NCI-H2107 treated with DMSO at 0.1 percent for 48 hours (cell line): ENCODE data around the gene ANKRD44.
A peak's percentile ranks its signal among the peaks of the same experiment; 100 is the strongest.
"Not testable (repeated sequence)": the region's sequence is repeated elsewhere in the genome, so short reads cannot be mapped to it uniquely, and the experiment has no call there.

Experiments
- DNase-seq: peaks from one replicate; lab custom pipeline; 2025; ENCODE audit not compliant: unreplicated experiment; lab: John Stamatoyannopoulos, UW

ANKRD44 gene

DNA sequence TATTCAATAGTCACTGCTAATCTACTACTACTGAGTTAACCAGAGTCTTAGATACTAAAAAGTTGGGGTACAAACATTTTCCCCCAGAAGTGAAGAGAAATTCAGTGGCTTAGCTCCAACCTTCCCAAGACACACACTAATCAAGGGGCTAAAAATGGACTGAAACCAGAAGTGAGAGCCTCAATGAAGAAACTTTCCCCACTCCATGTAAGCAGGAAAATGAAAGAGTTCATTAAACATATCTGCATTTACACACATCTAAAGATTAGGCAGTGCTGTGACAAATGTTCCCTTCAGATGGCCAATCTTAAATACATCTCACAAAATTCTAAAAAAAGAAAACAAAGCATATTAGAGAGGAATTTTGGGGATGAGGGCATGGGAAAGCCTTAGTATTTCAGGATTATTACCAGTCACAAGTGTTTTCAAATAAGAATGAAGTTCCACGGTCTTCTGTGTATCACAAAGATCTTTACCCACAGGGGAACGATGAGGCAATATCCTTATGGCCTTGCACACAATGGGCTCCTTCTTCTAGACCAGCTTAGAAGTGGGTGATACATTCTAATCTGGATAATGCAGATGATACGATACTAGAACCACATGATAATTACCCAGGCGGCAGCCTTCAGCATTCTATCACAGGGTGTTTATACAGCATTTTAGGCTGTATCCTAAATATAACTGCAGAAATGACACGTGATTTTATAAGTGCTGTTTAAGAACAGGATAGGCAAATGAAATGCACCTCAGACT lies 17.1 kb downstream of the ANKRD44 start:
- no peak for DNase-seq

DNA sequence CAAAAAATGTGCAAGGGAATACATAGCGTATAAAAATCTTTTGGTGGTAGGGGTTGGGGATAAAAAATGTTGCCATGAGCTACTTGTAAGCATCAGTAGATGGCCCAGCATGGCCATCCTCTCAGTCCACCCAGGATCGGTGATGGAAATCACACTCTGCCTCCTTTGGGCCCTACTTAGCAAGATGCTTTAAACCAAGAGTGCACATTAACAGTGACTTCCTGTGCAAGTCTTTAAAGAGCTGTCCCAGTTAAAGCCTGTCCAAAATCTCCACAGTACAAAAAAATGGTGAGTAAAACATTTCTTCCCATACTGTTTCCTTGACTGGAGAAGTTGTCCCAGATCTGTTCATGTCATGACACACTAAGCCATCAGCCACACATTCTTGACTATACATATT lies 18.0 kb downstream of the ANKRD44 start:
- DNase-seq, result no peak

DNA sequence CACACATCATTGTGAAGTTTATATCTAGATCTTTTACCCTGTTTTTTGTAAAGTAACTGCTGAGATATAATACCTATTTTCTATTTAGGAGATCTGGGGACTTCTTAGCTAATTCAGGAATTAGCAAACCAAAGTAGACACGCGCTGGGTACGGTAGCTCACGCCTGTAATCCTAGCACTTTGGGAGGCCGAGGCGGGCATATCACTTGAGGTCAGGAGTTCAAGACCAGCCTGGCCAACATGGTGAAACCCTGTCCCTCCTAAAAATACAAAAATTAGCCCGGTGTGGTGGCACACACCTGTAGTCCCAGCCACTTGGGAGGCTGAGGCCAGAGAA lies 23.0 kb downstream of the ANKRD44 start:
- DNase-seq, result not testable (repeated sequence)

DNA sequence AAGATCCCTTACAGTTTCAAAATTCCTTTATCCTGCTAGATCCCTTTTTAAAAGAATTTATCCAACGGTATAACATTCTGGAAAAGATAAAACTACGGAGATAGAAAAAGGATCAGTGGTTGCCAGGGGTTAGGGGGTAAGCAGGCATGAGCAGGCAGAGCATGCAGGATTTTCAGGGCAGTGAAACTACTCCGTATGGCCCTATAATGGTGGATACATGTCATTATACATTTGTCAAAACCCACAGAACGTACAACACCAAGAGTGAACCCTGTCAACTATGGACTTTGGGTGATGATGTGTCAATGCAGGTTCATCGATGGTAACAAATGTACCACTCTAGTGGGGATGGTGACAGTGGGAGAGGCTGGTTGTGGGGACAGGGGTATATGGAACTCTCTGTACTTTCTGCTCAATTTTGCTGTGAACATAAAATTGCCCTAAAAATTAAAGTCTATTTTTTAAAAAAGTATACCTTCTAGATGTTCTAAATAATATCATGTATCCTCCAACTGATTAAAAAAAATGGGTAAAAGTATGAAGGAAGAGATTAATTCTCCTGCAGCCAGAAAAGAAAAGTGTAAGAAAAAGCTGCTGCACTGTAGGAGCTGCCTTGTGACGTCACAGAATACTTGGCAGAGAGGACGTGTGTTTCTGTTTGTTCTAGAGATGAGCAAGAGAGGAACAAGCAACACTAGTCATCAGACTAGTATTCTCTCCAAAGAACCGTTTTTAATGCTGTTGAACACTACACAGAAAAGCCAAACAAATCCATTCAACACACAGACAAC lies 23.6 kb downstream of the ANKRD44 start:
- no peak for DNase-seq

DNA sequence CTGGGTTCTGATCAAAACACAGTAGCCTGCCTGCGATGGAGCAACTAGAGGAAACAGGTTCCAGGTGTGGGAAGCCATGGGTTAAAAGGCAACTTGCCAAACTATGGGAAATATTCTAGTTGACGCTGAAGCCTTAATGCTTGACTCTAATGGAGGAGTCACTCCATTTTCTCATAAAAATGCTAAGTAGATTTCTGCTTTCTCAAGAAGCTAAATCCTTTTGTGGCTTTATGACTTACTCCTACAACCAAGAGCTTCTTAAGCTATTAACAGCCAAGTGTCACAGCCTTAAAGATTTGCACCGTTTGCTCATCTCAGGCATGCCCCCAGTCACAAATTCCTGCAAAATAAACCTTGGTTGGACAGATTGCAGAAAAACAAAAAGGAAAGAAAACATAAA lies 25.2 kb downstream of the ANKRD44 start:
- no peak for DNase-seq

DNA sequence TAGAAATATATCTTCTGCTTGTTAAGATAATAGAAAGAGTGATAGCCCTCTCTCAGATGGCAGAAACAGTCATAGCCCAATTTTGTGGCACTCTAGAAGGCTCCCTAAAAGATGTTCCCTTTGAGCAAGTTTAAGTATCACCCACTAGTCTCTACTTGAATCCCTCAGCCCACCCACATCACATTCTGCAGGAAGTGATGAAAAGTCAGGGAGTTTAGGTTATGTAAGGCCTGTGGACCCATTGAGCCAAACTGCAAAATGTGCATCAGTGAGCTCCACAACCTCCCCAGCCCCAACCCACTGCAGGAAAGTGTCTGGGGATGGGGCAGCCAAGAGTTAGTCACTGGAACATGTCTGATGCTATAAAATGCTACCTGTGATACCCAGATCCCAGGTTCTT lies 25.6 kb downstream of the ANKRD44 start:
- DNase-seq, result no peak

DNA sequence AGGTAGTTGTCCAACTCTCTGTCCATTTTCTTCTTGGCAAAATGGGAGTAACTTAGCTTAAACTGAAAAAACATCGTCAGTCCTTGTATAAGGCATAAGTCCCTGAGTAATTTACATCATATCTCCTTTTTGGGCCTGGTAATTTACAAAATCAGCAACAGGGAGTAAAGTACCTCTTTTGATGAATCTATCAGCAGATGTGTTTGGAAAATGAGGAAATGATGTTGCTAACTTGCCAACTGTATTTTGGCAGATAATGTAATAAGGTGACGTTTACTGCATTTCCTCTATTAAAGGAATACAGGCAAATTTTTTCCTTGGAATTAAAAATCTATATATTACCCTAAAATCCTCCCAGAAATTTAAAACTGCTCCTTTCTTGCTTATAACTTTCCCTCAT lies 29.2 kb downstream of the ANKRD44 start:
- DNase-seq, result no peak

DNA sequence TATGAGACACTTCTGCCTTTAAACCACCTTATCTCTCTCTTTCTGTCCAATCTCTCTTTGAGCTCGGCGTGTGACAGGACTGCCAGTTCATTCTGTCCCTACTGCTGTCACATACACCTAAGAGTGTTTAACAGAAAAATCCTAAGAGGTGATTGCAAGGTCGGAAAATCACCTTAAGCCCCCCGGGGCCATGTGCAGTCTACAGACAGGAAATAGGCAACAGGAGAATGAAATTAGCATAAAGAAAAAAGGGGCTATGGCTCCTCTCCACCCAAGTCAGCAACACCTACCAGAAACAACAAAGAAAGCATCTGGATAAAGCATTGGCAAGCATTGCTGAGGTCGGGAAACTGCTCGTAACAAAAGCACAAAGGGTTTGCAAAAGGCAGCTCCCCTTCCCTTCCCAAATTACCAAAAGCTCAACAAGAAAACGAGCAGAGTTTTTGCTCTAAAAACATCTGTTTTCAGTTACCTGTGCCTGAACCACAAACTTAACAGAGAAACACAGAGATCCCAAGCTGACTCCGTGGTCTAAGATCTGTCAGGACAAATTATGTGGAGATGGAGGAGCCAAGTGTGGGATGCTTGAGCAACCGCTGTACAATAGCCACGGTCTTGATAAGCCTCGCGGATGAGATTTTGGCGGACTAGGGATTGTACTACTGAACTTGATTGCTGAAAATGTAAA lies 30.4 kb downstream of the ANKRD44 start:
- DNase-seq, result no peak

DNA sequence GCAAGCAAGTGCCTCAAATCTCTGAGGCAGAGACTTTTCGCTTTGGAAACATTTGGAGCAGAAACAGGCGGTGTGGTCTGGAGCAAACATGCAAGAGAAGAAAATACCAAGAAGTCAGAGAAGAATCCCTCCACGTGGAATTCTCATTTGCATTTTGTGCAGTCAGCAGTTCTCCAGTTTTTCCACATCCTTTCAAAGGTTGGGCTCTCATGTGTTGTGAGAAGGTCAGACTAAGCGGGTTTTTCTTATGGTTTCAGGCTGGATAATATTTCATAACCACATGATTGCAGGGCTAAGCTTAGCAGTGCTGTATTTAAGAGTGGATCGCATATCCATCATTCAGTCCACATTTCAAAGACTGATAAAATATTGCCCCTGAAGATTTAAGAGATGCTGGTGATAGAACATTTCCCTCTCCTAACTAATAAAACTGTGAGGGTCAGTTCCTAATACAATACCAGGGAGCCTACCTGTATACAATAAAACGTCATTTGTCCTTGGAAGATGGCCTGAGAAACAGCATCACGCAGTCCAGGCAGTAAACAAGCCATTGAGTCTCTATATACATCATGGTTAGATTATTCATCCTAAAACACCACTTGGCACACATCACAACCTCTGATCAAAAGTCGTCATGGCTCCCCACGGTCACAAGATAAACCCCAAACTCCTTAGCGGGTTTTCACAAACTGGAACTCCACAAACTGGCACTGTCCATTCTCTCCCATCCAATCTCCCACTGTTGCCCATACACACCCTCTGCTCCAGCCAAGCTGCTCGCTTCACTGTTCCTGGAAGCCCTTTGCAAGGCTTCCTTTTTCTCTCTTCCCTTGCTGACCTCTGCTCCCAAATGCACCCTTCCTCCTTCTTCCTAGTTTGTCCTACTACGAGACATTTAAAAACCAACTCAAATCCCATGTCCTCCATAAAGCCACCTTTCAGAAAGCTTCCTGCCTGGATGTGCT lies 31.5 kb downstream of the ANKRD44 start:
- no peak for DNase-seq

DNA sequence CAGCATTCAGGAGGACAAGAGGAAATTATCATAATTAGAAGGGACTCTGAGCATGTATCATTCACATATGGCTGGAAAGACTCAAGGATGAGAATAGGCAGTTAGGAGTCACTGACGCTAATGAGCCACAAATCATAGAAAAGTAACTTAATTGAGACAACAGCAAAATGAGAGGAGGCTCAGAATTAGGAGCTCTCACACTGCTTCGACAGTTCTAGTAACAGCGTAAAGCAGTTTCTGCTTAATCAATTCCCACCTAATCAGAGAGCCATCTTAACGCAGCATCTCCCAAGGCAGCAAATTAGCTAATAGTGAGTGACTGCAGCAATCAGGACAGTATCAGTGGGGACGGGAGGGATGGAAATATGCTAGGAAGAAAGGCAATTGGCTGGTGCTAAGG lies 32.8 kb downstream of the ANKRD44 start:
- no peak for DNase-seq

DNA sequence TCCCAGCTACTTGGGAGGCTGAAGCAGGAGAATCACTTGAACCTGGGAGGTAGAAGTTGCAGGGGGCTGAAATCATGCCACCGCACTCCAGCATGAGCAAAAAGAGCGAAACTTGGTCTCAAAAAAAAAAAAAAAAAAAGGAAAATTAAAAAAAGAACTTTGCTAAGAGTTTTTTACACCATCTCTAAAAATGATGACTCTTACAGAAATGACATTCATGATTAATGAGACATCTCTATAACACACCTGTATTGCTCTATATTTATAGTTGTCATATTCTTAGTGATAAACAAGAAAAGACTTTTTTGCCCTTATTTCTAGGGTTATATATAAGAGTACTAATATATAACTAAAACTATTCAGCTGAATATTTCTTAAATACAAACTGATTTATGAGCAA lies 34.4 kb downstream of the ANKRD44 start:
- no peak for DNase-seq

DNA sequence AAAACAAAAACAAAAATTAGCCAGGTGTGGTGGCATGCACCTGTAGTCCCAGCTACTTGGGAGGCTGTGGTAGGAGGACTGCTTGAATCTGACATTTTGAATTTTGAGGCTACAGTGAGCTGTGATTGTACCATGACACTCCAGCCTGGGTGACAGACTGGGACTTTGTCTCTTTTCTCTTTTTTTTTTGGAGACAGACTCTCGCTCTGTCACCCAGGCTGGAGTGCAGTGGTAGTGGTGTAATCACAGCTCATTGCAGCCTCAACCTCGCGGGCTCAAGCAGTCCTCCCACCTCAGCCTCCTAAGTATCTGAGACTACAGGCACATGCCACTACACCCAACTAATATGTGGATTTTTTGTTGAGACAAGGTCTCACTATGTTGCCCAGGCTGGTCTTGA lies 35.6 kb downstream of the ANKRD44 start:
- no peak for DNase-seq

DNA sequence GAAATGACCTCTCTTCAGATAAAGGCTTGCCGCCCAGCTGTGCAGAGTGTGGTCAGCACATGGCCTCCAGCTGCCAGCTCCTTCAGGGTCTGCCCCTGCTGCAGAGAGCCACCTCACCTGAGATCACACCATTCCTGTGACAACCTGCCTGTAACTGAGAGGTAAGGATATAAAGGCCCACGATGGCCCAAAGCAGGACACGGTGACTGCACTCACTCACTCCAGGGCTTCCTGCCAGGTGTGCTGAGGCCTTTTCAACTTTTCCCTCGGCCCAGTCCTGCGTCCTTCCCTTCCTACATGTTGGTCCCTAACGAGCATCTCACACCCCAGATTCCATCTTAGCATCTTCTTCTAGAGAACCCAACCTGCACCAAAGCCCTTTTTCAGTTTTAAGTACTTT lies 36.2 kb downstream of the ANKRD44 start:
- DNase-seq, result no peak

DNA sequence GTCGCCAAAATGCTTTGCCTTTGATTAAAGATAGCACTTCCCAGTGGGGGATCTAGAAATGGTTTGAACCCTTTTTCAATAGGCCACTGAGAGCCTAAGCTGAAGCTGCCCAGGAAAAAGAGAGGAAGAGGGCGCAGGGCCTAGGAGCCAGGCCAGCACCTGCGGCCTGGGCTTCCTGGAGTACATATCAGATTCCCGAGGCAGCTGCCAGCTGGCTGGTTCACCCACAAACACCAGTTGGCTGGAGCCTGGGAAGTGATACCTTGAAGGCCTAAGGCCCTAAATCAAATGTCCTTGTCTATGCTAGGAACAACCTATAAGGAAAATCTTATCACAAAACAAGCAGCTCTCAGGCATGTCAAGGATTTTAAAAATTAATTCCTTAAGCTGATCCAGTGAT lies 37.1 kb downstream of the ANKRD44 start:
- DNase-seq, result peak; percentile 91

DNA sequence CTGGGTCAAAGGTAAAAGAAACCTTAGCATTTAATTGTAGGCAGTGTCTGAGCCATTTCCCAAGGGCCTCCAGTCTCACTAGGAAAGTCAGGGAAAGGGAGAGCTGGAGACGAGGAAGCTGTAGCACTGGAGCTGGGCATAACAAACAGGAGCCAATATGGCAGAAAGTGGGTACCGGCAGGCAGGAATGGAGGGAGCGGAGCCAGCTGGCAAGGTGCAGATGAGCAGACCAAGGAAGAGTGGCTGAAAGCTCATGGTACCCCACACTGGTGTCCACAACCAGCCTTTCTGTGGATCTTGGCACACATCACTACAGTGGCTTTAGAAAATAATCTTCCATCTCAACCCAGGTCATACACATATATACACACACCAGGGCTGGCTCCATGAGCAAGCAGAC lies 40.0 kb downstream of the ANKRD44 start:
- DNase-seq, result no peak

DNA sequence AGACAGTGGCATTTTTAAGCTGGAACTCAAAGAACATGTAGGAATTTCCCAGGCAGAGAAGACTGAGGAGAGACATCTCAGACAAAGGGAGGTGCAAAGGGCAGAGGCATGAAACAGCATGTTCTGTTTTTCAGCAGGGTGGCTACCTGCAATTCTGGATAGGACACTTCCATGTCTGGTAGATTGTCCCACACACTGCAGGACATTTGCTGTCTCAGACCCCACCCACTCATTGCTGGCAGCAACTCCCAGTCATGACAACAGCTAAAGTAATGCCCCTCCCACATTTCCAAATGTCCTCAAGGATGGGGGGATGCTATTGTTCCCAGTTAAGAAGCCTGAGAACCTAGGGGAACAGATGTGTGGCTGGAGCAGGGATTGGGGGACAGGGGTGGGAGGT lies 40.8 kb downstream of the ANKRD44 start:
- no peak for DNase-seq

DNA sequence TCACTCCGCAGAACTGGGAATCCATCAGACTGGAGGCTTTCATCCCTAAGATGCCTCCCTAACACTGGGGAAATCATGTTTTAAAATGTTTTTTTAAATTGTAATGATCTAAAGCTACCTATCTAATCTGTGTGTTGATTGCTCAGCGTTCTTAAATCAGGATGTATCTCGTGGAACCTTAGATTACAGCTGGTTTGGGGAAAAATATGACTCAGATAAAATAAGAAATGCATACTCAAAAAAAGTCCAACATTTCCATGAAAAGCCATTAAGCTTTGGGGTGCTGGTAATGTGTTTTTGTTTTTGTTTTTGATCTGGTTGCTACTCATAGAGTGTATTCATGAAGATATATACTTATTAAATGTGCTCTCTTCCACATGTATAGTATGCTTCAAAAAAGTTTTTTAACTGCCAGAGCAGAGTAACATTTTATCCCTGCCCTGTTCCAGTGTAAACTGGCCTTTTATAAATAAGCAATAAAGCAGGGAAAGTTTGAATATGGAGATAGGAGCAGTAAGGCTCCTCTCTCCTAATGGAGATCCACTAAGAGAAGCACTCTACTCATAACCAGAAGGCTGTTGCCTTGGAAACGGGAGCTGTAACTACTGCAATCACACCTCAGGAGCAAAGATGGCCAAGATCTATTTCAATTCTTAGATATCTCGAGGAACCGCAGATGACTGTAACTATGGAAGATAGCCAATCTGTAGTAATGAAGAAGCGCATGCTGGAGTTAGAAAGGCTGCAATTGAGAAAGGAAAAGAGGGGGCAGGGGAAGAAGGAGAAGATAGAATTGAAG lies 41.6 kb downstream of the ANKRD44 start:
- no peak for DNase-seq

DNA sequence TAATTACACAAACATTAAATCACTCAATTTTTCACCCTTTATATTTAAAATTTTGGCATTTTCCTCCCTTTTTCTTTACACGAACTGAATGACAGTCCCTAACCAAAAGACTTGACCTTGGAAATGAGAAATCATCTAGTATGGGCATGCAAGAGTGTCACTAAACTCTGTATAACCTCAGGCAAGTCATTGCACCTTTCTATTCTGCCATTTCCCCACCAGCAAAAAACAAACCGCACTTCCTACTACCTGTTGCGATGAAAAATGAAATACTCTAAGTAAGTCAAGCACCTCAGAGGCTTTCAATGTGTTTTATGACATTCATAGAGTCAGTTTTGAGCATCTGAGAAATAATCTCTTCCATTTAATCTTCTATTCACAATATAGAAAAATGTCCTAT lies 44.1 kb downstream of the ANKRD44 start:
- DNase-seq, result no peak

DNA sequence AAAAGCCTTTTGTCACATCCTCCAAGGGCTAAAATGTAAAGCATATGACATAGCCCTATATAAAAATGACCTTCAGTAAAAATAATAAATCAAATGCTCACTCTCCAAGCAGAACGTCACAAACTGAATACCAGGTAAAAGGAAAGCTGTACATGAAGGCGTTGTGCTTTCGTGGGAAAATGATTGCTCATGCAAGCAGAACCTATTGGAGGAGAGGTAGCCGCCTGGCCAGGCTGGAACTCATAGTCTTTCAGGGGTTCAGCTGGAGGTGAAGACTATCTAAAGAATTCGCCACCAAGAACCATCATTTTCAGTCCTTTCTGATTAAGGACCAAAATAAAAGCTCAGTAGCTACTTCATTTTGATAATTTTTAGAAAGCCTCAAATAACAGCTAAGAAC lies 44.7 kb downstream of the ANKRD44 start:
- no peak for DNase-seq

DNA sequence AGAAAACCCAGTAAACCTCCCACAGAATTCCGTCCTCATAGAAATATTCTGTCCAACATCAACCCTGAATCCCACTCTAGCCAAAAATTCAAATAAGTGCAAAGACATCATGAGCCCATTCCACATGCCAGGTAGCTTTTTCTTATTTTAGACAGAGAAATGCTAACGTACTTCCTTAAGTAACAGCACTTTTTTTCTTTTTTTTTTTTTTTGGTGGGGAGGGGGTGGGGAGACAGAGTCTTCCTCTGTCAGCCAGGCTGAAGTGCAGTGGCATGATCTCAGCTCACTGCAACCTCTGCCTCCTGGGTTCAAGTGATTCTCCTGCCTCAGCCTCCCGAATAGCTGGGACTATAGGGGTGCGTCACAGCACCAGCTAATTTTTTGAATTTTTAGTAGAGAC lies 45.5 kb downstream of the ANKRD44 start:
- no peak for DNase-seq
